GM12878 (cell line): ENCODE measurements around the gene FAM229B. TPM values are rescaled to one million over a fixed set of nuclear protein-coding genes. Genes with fewer than 3 reads are reported as not detected.

Experiments used
- CBFB ChIP-seq: IDR thresholded peaks from 2 replicates; pipeline ENCODE4 v1.6.1; 2016; ENCODE audit warnings: antibody characterized with exemption, low read depth
- CTCF ChIP-seq, 3 experiments: IDR thresholded peaks in 2 of 3; conservative IDR thresholded peaks in 1 of 3; 2 replicates each; pipeline ENCODE4 v1.5.1; 2011; ENCODE audit warnings: low read depth in 3 of 3, low read length in 3 of 3, mild to moderate bottlenecking in 3 of 3, control low read depth in 2 of 3, moderate library complexity in 2 of 3, inconsistent platforms in 1 of 3, mixed read lengths in 1 of 3; ENCODE audit not compliant: control insufficient read depth in 2 of 3, insufficient read depth in 1 of 3; ENCODE audit errors: extremely low read depth in 1 of 3
- E4F1 ChIP-seq: fragments of 450-650 bp; IDR thresholded peaks from 2 replicates; pipeline ENCODE4 v1.6.1; 2018; ENCODE audit warnings: borderline replicate concordance, mild to moderate bottlenecking; ENCODE audit not compliant: partially characterized antibody
- EED ChIP-seq: sonication (generic); IDR thresholded peaks from 2 replicates; pipeline ENCODE4 v1.6.1; 2016; ENCODE audit warnings: antibody characterized with exemption, low read depth
- EP300 ChIP-seq, 2 experiments: fragments of 150-350 bp in 1 of 2; IDR thresholded peaks; 2 replicates each; pipeline ENCODE4 v1.6.1; 2011 to 2012; ENCODE audit warnings: low read depth in 2 of 2, low read length in 2 of 2, borderline replicate concordance in 1 of 2, improper control_type of control experiment in 1 of 2, inconsistent platforms in 1 of 2; ENCODE audit not compliant: control insufficient read depth in 1 of 2
- GATAD2B ChIP-seq: fragments of 450-650 bp; conservative IDR thresholded peaks from 2 replicates; pipeline ENCODE4 v1.6.1; 2017; ENCODE audit warnings: low read depth, mild to moderate bottlenecking, moderate library complexity
- HCFC1 ChIP-seq: fragments of 150-350 bp; IDR thresholded peaks from 2 replicates; pipeline ENCODE4 v1.6.1; 2014; ENCODE audit warnings: low read length
- KDM1A ChIP-seq: fragments of 200-600 bp; sonication (generic); IDR thresholded peaks from 2 replicates; pipeline ENCODE4 v1.6.1; 2016; ENCODE audit warnings: borderline replicate concordance
- MLLT1 ChIP-seq: fragments of 450-650 bp; IDR thresholded peaks from 2 replicates; pipeline ENCODE4 v1.6.1; 2016; ENCODE audit warnings: mild to moderate bottlenecking
- NFIC ChIP-seq: IDR thresholded peaks from 2 replicates; pipeline ENCODE4 v1.6.1; 2012; ENCODE audit warnings: low read depth, mild to moderate bottlenecking, inconsistent platforms, low read length, moderate library complexity
- NRF1 ChIP-seq: conservative IDR thresholded peaks from 2 replicates; pipeline ENCODE4 v1.6.1; 2011; ENCODE audit warnings: mild to moderate bottlenecking, low read depth, low read length, improper control_type of control experiment
- PAX5 ChIP-seq: IDR thresholded peaks from 2 replicates; pipeline ENCODE4 v1.6.1; 2011; ENCODE audit warnings: low read depth, low read length, borderline replicate concordance
- PKNOX1 ChIP-seq: fragments of 450-650 bp; IDR thresholded peaks from 2 replicates; pipeline ENCODE4 v1.6.1; 2016; ENCODE audit warnings: mild to moderate bottlenecking
- POLR2A ChIP-seq: IDR thresholded peaks from 2 replicates; pipeline ENCODE4 v1.6.1; 2011; ENCODE audit warnings: low read depth, mild to moderate bottlenecking, low read length
- PRDM15 ChIP-seq: fragments of 450-650 bp; formaldehyde crosslinking; IDR thresholded peaks from 2 replicates; pipeline ENCODE4 v1.4.0; 2020; ENCODE audit warnings: mild to moderate bottlenecking, moderate library complexity
- RAD51 ChIP-seq: fragments of 450-650 bp; IDR thresholded peaks from 2 replicates; pipeline ENCODE4 v1.6.1; 2016; ENCODE audit warnings: moderate library complexity, mild to moderate bottlenecking, inconsistent platforms
- RELA ChIP-seq: fragments of 450-650 bp; IDR thresholded peaks from 2 replicates; pipeline ENCODE4 v1.8.0; 2014; ENCODE audit warnings: borderline replicate concordance; ENCODE audit not compliant: partially characterized antibody
- SMARCA5 ChIP-seq: fragments of 450-650 bp; IDR thresholded peaks from 2 replicates; pipeline ENCODE4 v1.6.1; 2017; ENCODE audit warnings: mild to moderate bottlenecking
- SRF ChIP-seq, 2 experiments: IDR thresholded peaks; 2 replicates each; pipeline ENCODE4 v1.6.1; 2011; ENCODE audit warnings: low read depth in 2 of 2, low read length in 2 of 2, mild to moderate bottlenecking in 1 of 2, moderate library complexity in 1 of 2
- polyA plus RNA-seq, 11 experiments: library from polyadenylated mRNA; depleted of rRNA in 4 of 11; unstranded in 6 of 11; stranded (reverse) in 5 of 11; fragments of >200 nt; fragmentation: Nextera tagmentation in 4 of 11; fragmentation: Illumina TruSeq in 1 of 11; extraction: Ambion mirVana in 4 of 11; extraction: Trizol in 1 of 11; gene quantifications; 1 replicate in 1 of 11; 2 replicates in 10 of 11; pipeline versions ENCODE4 v1.2.1 to v1.2.3, GENCODE V29; 2011 to 2016; ENCODE audit warnings: inconsistent platforms in 2 of 11, missing spikeins in 2 of 11, low read depth in 1 of 11
- total RNA-seq, 4 experiments: library from RNA; depleted of rRNA in 3 of 4; stranded (reverse); fragments of >200 nt in 3 of 4; fragmentation: Illumina TruSeq in 1 of 4; extraction: Trizol in 1 of 4; gene quantifications; 2 replicates each; pipeline versions ENCODE4 v1.2.1 to v1.2.3, GENCODE V29; 2013 to 2021

FAM229B gene
- total and polyA plus RNA-seq, 10 of the 15 experiments (the other 5 are each of a cell fraction or from before 2014, with no cell fraction given), result 0.82 to 5.7 (median 3.1) TPM

DNA sequence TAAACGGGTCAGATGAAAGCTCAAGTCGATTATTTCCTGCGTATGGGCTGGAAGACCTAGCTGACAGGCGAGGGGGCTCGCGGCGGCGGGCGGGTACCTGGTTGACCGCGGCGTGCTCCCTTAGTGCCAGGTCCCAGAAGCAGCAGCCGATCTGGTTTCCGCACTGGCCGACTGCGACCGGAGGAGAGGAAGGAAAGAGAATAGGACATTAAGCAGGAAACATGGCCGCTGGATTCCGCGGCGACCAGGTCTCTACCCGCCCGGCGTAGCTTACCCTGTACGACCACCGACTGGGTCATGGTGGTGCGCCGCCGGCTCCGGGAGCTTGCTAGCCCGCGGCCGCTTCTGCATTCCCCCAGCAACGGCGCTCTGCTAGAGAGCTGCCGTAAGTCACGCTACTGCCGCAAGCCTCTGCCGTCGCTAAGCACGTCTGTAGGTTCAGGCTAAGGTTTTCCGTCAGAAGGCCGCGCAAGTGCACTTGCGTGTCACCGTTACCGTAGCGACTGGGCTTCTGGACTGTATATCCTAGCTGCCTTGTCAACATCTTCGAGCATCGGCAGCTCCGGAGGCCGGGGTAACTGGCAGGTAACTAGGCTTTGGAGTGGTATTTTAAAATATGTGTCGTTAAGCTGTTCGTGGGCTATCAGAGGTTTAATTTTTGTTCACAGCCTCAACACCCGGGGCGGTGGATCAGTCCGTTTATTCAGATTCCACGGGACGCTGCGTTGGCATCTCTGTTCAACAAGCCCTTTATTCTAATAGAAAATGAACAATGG, at the start of gene FAM229B, which contains the start of gene TUBE1 (continued):
- no peak for TF ChIP-seq EP300 (IDR thresholded peaks at IDR 0.05; ENCODE audit: borderline replicate concordance in 1 of 2, control insufficient read depth in 1 of 2, low read depth in 2 of 2, low read length in 2 of 2)
- peak; percentile 44 for TF ChIP-seq NRF1
- TF ChIP-seq PKNOX1, result peak; percentile 37
- TF ChIP-seq HCFC1, result peak; percentile 47; the same call in 1 of the 2 replicates
- TF ChIP-seq RAD51, result no peak
- no peak for TF ChIP-seq PRDM15
- no peak for TF ChIP-seq SRF (IDR thresholded peaks at IDR 0.05; ENCODE audit: low read depth in 2 of 2, low read length in 2 of 2)
- TF ChIP-seq RELA, result no peak
- TF ChIP-seq CBFB, result 0 out of 2 replicates have a peak, but pooled peaks have one; percentile 57
- peak; percentile 89 for TF ChIP-seq POLR2A
- TF ChIP-seq KDM1A, result no peak
- peak; percentile 99 for TF ChIP-seq E4F1
- TF ChIP-seq CTCF (IDR thresholded peaks at IDR 0.05 in 2 of 3, conservative IDR thresholded peaks at IDR 0.05 in 1 of 3; ENCODE audit: control insufficient read depth in 2 of 3, extremely low read depth in 1 of 3, insufficient read depth in 1 of 3, low read depth in 3 of 3, low read length in 3 of 3), result 0 out of 6 replicates have a peak, but pooled peaks of 1 of the 3 experiments have one; percentile 1
- no peak for TF ChIP-seq EED
- peak; percentile 67 for TF ChIP-seq GATAD2B
- no peak for TF ChIP-seq NFIC
- TF ChIP-seq MLLT1, result peak; percentile 43; the same call in 1 of the 2 replicates
- TF ChIP-seq SMARCA5, result no peak
- TF ChIP-seq PAX5, result peak; percentile 48; the same call in 1 of the 2 replicates
